ENCODE data around the gene TMEM273. TPM values are rescaled to one million over a fixed set of nuclear protein-coding genes. Genes with fewer than 3 reads are reported as not detected.

Gene TMEM273
- total and polyA plus RNA-seq, 8 donors = 0.91 to 7.5 (median 2.7) TPM

GRCh38 chr10:49144058-49144720 is 44.0 kb downstream of the TMEM273 start:
- FAIRE-seq = no peak
- Histone ChIP-seq H3K4me1 (no peaks in the 10 kb centered on the region), H3K27ac (no peak overlapping the region), H3K36me3 (no peaks in the 10 kb centered on the region), H3K9me3 (no peaks in the 10 kb centered on the region), H3K27me3 (no peaks in the 10 kb centered on the region), H3K4me3 (no peak overlapping the region)
- 76 to 80% methylated on average over 2 of the region's 2 CpGs for WGBS, 2 donors
- intact Hi-C loops (cut with DNase I) = no loop called here
- no peak for DNase-seq
- ATAC-seq = no peak
- no peak for TF ChIP-seq CTCF (IDR thresholded peaks at IDR 0.05)

- H3K27ac ChIP-seq = no peak overlapping the region
- DNase-seq = no peak
- no peaks in the 10 kb centered on the region for H3K36me3 ChIP-seq
- FAIRE-seq = no peak
- H3K4me3 ChIP-seq = no peak overlapping the region
- ATAC-seq = no peak
- H3K27me3 ChIP-seq = no peaks in the 10 kb centered on the region
- intact Hi-C loops (cut with DNase I) = no loop called here
- H3K9me3 ChIP-seq = no peaks in the 10 kb centered on the region
- no peak for TF ChIP-seq CTCF (IDR thresholded peaks at IDR 0.05)
- no peaks in the 10 kb centered on the region for H3K4me1 ChIP-seq
These were observed 44.9 kb downstream of the TMEM273 start for GRCh38 chr10:49143249-49143648.

GRCh38 chr10:49141541-49142332 is 46.5 kb downstream of the TMEM273 start:
- Histone ChIP-seq H3K9me3 (no peaks in the 10 kb centered on the region), H3K27me3 (no peaks in the 10 kb centered on the region), H3K27ac (no peak overlapping the region), H3K36me3 (no peaks in the 10 kb centered on the region), H3K4me3 (no peak overlapping the region), H3K4me1 (no peaks in the 10 kb centered on the region)
- WGBS, 2 donors = 64 to 68% methylated on average over 5 of the region's 5 CpGs
- ATAC-seq = no peak
- intact Hi-C loops (cut with DNase I) = no loop called here
- FAIRE-seq = no peak
- no peak for TF ChIP-seq CTCF (IDR thresholded peaks at IDR 0.05)
- DNase-seq = no peak

GRCh38 chr10:49140304-49141177 is 47.6 kb downstream of the TMEM273 start:
- no peak overlapping the region for H3K27ac ChIP-seq
- no peak for FAIRE-seq
- no peak for DNase-seq
- H3K9me3 ChIP-seq = no peaks in the 10 kb centered on the region
- no peak overlapping the region for H3K4me3 ChIP-seq
- WGBS, 2 donors = 70 to 76% methylated on average over 5 of the region's 5 CpGs
- H3K4me1 ChIP-seq = no peaks in the 10 kb centered on the region
- no peak for ATAC-seq
- no peaks in the 10 kb centered on the region for H3K36me3 ChIP-seq
- no peaks in the 10 kb centered on the region for H3K27me3 ChIP-seq
- TF ChIP-seq CTCF (IDR thresholded peaks at IDR 0.05) = no peak
- intact Hi-C loops (cut with DNase I) = no loop called here

Data from pancreas (tissue), 10 donors.